ENCODE results near the gene TYROBP.

DNA sequence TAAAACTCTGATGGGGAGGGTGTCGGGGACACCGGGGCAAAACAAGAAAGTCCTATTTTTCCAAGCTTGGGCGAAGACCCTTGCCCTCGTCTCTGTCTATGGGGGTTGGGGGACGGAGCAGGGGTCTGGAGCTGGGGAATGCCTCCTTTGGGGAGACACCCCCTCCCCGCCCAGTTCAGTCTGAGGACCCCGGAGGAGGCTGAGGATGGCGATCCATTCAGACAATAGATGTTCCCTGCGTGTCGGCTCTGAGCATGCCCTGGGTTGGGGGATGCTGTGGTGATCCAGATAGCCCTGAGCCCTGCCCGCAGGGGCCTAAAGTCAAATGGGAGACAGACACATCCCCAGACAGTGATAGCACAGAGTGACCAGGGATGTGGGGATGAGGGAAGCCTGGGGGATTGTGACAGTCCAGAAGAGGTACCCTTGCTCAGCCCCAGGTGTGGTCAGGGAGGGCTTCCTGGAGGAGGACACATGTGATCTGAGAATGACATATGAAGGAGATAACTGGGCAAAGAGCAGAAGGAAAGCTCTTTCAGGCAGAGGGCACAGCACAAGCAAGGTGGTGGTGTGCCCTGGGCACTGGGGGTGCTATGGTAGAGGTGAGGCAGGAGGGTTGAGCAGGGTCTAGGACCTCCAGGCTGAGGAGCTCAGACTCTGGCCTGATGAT lies 37.2 kb upstream of the TYROBP start:
- TF ChIP-seq EZH2 (IDR thresholded peaks at IDR 0.05; ENCODE audit: borderline replicate concordance, low read length) = no peak
- TF ChIP-seq, protein P1, sequence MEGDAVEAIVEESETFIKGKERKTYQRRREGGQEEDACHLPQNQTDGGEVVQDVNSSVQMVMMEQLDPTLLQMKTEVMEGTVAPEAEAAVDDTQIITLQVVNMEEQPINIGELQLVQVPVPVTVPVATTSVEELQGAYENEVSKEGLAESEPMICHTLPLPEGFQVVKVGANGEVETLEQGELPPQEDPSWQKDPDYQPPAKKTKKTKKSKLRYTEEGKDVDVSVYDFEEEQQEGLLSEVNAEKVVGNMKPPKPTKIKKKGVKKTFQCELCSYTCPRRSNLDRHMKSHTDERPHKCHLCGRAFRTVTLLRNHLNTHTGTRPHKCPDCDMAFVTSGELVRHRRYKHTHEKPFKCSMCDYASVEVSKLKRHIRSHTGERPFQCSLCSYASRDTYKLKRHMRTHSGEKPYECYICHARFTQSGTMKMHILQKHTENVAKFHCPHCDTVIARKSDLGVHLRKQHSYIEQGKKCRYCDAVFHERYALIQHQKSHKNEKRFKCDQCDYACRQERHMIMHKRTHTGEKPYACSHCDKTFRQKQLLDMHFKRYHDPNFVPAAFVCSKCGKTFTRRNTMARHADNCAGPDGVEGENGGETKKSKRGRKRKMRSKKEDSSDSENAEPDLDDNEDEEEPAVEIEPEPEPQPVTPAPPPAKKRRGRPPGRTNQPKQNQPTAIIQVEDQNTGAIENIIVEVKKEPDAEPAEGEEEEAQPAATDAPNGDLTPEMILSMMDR (IDR thresholded peaks at IDR 0.05; ENCODE audit: low read length) = no peak

Measured in OCI-LY1 (cell line).